HG03575 (cell line): ENCODE data around the gene CAMSAP1.

Source experiments
- ATAC-seq: cut with Tn5 transposase; IDR thresholded peaks from one replicate; pipeline ENCODE4 v1.9.1; 2021; ENCODE audit not compliant: unreplicated experiment, insufficient number of reproducible peaks, low FRiP score; ENCODE audit errors: extremely low read depth

The CAMSAP1 gene

GRCh38 chr9:135865531-135865930 is 41.8 kb downstream of the CAMSAP1 start:
- no peak for ATAC-seq

- ATAC-seq, result no peak
Measured at GRCh38 chr9:135864447-135865049, 42.8 kb downstream of the CAMSAP1 start.

GRCh38 chr9:135862809-135863208 is 44.5 kb downstream of the CAMSAP1 start:
- no peak for ATAC-seq

GRCh38 chr9:135858491-135859185 is 48.7 kb downstream of the CAMSAP1 start:
- ATAC-seq, result no peak

- ATAC-seq, result no peak
Measured at GRCh38 chr9:135857843-135858242, 49.5 kb downstream of the CAMSAP1 start.

GRCh38 chr9:135857371-135857786 is 50.0 kb downstream of the CAMSAP1 start:
- ATAC-seq, result no peak

GRCh38 chr9:135851748-135852147 is 55.6 kb downstream of the CAMSAP1 start:
- ATAC-seq, result no peak

GRCh38 chr9:135850737-135851136 is 56.6 kb downstream of the CAMSAP1 start:
- no peak for ATAC-seq

- ATAC-seq, result no peak
Measured at GRCh38 chr9:135849181-135849580, 58.2 kb downstream of the CAMSAP1 start.

GRCh38 chr9:135848341-135849047 is 58.9 kb downstream of the CAMSAP1 start:
- ATAC-seq, result no peak

- no peak for ATAC-seq
Measured at GRCh38 chr9:135847833-135848232, 59.5 kb downstream of the CAMSAP1 start.

GRCh38 chr9:135840539-135840938 is 66.8 kb downstream of the CAMSAP1 start:
- no peak for ATAC-seq

GRCh38 chr9:135840107-135840506 is 67.2 kb downstream of the CAMSAP1 start:
- ATAC-seq, result no peak

- ATAC-seq, result no peak
Measured at GRCh38 chr9:135839516-135839915, 67.8 kb downstream of the CAMSAP1 start.

GRCh38 chr9:135835131-135835530 is 72.2 kb downstream of the CAMSAP1 start:
- ATAC-seq, result no peak

GRCh38 chr9:135833864-135834263 is 73.5 kb downstream of the CAMSAP1 start:
- ATAC-seq, result no peak

GRCh38 chr9:135830496-135830895 is 76.8 kb downstream of the CAMSAP1 start:
- no peak for ATAC-seq

GRCh38 chr9:135828656-135829055 is 78.7 kb downstream of the CAMSAP1 start:
- ATAC-seq, result no peak

GRCh38 chr9:135827866-135828580 is 79.3 kb downstream of the CAMSAP1 start:
- ATAC-seq, result no peak

- no peak for ATAC-seq
Measured at GRCh38 chr9:135827301-135827700, 80.0 kb downstream of the CAMSAP1 start.
